ENCODE measurements around the gene PDZK1IP1.
A peak's percentile ranks its signal among the peaks of the same experiment; 100 is the strongest.
"Not testable (repeated sequence)": the region's sequence is repeated elsewhere in the genome, so short reads cannot be mapped to it uniquely, and the experiment has no call there.

PDZK1IP1 gene

DNA sequence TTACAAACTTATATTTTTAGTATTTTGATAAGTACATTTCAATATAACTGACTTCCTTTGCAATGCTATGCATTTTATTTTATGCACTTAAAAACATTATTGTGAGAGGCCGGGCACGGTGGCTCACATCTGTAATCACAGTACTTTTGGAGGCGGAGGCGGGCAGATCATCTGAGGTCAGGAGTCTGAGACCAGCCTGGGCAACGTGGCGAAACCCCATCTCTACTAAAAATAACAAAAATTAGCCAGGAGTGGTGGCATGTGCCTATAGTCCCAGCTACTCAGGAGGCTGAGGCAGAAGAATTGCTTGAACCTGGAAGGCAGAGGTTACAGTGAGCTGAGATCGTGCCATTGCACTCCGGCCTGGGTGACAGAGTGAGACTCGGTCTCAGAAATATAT, 6.1 kb upstream of the PDZK1IP1 start:
- not testable (repeated sequence) for DNase-seq

DNA sequence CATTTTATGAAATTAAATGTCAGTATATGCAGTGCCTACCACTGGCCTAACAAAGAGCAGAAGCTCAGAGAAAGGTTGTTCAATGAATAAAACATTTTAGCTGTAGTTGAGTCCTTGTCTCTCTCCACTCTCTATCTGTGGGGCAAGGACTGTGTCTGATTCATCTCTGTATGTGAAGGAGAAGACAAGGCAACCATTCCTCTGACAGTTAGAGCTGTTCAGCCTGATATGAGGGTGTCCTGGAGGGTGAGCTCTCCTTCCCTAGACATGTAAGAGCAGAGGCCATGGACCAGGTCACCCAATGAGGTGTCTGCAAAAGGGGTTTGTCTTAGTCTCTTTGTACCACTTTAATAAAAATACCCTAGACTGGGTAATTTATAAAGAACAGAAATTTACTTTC, 4.5 kb upstream of the PDZK1IP1 start:
- peak; percentile 68 for DNase-seq

DNA sequence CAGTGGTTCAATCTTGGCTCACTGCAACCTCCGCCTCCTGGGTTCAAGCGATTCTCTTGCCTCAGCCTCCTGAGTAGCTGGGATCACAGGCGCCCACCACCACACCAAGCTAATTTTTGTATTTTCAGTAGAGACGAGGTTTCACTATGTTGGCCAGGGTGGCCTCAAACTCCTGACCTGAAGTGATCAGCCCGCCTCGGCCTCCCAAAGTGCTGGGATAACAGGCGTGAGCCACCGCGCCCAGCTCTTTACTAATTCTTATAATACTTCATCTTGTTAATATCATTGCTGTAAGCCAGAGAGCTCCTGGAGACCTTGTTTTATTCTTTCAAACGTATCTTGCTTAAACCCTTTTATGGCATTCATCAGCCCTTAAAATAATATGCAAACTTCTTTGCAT, 3.7 kb upstream of the PDZK1IP1 start:
- DNase-seq = not testable (repeated sequence)

DNA sequence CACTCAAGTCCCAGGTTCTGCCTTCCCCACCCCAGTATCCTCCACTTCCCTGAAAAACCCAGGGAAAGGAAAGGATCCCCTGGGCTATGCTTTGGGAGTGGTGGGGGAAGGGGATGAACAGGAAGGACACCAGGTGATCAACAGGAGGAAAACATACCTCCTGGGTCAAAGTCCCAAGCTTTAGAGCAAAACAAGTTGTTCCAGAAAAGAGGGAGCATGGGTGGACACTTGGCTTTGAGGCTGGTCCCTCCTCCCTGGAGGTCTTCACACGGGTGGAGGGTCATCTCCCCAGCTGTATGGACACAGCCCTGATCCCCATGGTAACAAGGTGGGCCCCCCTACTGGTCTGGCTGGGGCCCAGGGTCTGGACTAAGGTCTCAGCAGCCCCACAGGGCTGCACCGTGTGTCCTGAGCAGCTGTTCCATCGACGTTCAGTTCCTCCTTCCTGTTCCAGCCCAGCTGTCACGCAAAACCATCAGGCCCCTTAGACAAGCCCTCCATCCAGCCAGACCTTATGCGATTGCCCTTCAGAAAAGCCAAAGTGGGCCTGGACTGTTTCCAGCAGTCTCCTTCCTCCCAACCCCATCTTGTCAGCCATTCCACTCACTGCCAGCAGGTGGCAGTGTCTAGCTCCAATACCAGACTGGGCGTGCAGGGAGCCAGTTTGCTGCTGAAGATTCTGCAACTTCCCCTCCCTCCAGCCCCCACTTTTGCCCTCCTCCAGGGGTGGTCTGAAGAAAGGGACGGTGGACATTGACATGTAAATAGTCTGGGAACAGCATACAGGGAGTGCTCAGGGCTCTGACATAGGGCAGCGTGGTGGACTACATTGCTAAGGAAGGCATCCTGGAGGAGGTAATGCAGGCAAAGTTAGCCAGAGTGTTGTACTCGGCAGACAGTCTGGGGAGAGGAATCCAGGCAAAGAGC, 2.9 kb upstream of the PDZK1IP1 start:
- peak; percentile 91 for DNase-seq

DNA sequence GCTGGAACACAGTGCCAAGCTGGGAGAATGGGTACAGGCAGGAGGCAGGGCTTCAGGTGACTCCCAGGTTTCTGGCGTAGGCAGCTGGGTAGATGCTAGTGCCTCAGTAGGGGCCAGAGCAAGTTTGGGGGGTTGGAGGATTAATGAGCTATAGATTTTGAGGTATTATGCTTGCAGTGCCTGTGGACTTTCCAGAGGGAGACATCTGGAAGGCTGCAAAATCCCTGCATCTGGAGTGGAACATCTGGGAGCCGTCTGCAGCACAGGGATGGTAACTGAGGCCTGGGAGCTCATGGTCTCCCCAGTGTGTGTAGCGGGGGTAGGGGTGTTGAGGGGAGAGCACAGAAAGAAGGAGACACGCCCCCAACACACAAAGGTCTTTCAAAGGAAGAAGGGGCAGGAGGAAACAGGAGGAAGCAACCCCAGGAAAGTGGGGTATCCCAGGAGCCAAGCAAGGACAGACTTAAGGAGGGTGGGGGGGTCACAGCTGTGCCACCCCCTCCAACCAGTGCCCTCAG, 2.2 kb upstream of the PDZK1IP1 start:
- DNase-seq = no peak

DNA sequence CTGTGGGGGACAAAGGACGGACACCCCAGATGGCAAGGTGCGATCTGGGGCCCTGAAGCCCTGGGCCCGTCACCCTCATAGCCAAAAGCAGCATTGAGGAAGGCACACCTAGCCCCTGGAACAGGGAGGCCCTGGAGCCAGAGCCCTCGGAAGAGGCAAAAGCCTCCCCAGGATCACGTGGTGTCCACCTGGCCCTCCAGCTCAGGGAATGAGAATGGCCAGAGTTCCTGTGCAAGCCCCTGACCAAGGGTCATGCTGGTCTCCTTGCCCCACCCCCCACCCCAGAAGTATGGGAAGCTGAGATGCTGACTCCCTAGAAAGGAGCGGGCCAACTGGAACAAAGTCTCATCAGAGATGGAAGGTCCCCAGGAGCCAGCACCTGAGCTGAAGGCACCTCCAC, 1.0 kb upstream of the PDZK1IP1 start:
- no peak for DNase-seq

DNA sequence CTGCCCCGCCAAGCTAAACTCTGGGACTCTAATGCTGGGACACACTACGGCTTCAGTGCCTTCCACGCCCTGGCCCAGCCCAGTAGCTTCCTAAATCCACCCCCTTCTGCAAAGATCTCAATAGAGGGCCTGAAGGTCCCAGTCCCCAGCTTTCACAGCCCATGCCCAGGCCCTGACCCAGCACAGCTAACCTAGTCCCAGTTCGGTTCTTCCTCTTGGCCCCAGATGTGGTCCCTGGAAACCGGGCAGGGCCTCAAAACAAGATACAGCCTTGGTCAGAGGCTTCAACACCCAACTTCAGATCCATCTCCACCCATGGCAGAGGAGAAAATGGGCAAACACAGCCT, 646 bp upstream of the PDZK1IP1 start:
- no peak for DNase-seq

DNA sequence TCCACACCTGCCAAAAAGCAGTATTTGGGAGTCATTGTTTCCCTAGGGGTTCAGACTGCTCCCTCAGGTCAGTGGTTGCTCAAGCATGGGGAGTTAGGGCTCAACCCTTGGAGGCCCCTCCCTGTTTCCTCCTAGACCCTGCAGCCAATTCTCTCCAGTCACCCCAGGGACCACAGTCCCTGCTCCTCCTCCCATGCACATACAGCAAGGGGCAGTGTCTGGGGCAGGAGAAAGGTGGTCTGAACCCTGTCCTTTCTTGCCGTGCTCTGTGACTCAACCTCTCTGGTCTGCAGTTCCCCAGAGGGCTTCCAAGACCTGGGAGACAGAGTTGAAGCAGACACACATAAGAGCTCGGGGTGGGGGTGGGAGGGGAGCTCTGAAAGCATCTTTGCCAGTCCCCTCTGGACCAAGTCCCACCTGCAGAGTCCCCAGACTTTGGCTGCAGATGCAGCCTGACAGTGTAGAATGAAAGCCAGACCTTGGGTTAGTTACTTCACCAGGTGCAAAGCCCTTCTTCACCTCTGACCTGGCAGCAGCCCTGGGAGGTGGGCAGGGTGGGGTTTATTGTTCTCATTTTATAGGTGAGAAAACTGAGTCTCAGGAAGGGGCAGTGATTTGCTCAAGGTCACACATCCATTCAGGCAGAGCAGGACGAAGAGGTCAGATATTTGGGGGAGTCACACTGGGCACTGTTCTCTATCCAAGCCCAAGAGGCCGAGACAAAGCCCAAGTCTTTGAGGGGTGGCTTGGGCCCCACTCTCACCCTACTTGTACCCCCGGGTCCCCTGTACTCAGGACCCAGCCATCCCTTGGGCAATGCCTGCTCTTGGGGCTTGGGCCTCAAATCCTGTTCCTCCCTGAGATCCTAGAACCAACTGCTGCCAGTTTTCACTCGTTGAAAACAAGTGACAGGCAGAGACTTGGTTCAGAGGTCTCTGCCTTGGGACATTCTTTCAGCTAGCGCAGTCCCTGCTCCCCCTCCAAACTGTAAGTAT, 748 bp downstream of the PDZK1IP1 start:
- DNase-seq = no peak

DNA sequence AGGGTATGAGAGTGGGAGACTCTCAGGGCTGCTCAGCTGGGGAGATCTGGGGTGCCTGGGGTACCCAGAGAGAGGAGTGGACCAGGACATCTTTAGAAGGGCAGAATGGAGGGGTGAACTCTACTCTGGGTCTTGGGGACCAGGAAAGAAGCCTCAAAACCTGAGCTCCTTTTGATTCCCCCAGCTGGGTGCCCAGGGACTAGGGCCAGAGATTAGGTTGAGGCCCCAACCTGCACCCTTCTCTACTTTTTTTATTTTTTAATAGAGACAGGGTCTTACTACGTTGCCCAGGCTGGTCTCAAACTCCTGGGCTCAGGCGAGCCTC, 1.9 kb downstream of the PDZK1IP1 start:
- DNase-seq = no peak

DNA sequence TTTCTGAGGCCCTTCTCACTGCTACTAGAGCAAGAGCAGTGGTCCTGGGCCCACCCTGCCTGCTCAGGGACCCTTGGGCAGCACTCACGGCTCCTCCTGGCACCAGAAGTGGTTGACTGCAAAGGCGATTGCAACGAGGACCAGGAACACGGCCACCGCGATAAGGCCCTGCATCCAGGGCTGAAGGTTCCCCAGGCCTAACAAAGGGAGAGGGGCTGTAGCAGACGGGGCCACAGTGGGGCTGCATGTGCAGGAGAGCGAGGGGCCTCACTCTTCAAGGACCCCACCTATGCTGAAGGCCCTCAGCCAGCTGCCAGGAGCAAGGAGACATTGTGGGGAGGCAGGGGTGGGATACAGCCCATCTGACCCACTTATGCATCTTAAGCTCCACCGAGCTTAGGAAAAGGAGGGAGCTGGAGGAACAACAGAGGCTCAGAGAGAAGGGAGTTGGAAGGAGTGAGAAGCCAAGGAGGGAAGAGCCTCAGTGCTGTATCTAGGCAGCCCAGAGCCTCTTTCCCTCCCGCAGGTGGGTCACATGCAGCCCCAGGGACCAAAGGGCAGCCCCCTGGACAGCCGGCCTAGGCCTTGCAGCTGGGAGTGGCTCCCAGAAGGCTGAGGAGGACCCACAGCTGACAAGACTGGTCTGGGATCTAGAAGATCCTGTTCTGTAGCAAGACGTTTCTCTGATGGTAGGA, 2.5 kb downstream of the PDZK1IP1 start:
- no peak for DNase-seq

DNA sequence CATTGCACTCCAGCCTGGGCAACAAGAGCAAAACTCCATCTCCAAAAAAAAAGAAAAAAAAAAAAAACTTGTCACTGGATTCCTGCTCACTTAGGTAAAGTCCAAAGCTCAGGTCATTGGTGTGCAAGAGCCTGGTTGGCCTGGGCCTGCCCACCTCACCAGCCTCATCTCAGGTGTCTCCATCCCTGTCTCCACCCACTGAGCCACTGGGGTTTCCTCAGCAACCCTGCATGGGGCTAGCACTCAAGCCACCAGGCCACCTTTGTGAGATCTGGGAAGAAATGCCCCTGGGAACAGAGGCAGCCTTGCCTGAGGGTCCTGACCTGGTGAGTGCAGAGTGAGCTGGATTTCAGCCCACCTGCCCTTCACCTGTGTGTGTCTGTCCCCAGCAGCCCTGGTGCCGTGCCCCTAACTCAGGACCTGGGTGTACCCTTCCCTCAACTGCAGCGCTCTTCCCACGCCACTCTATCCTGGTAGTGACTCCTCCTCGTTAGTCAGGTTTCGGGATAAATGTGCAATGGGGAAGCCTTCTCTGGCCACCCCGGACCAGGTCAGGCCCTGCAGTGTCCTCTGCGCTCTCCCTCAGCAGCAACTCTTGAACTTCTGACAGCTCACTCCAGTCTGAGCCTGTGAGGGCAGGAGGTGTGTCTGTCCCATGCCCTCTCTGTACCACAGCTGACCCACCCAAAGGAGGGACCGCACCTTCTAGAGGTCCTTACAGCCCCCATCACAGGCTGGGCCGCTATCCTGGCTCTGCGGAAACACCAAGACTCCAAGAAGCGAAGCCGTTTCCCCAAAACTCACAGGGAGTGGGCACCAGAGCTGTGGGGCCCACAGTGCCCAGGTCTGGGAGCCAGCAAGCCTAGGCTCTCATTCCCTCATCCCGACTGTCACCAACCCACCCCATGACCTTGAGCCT, 3.3 kb downstream of the PDZK1IP1 start:
- DNase-seq = no peak

DNA sequence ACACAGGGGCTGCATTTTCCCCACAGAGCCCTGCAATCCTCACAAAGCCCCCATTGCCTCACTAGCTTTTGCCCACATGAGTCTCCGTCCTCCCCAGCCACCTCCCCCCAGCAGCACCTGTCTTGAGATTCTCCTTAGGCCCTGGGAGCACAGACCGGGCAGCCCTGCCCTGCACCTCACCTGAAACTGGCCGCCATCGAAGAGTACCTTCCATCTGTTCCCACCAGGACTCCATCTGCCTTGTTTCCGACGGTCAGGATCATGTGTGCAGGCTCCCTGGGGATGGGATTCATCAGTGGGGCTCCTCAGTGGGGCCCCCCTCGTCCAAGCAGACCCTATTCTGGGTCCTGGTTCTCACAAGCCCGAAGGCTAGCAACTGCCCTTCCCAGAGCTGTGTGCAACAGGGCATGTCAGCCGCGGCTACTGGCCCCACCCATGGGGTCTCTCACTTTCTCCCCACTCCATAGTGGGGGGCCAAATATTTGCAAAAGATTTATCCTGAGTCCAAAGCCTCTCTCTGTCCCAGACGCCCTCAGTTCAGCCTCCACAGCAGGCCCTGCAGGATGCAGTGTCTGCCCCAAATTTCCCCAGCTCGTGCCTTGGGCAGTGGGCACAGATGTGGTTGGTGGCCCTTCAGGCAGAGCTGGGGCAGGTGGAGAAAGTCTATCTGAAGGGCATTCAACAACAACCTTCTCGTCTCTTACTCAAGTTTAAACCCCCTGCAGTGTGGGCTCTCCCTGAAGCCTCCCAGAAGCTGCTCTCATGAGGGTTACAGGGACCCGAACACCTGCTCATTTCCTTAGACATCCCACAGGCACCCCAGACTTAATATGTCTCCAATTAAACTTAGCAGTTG, 4.8 kb downstream of the PDZK1IP1 start:
- DNase-seq = no peak

DNA sequence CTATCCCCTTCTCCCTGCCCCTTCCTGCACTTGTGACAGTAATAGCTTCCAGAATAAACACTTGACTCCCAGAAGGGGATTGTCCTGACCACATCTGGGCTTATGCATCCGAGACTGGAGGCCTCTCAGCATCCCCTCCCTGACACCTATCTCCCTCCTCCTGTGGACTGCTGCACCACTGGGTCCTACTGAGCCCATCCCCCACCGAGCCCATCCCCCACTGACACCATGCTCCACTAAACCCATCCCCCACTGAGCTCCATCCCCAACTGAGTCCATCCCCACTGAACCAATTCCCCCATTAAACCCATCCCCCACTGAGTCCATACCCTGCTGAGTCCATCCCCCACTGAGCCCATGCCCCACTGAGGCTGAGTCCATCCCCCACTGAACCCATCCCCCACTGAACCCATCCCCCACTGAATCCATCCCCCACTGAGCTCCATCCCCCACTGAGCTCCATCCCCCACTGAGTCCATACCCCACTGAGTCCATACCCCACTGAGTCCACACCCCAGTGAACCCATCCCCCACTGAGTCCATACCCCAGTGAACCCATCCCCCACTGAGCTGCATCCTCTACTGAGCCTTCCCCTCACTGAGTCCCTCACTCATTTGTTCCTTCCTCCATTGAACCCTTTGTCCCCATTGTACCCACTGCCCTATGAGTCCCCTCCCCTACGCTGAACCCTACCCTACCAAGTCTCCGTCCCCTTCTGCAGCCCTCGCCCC, 5.6 kb downstream of the PDZK1IP1 start:
- no peak for DNase-seq

DNA sequence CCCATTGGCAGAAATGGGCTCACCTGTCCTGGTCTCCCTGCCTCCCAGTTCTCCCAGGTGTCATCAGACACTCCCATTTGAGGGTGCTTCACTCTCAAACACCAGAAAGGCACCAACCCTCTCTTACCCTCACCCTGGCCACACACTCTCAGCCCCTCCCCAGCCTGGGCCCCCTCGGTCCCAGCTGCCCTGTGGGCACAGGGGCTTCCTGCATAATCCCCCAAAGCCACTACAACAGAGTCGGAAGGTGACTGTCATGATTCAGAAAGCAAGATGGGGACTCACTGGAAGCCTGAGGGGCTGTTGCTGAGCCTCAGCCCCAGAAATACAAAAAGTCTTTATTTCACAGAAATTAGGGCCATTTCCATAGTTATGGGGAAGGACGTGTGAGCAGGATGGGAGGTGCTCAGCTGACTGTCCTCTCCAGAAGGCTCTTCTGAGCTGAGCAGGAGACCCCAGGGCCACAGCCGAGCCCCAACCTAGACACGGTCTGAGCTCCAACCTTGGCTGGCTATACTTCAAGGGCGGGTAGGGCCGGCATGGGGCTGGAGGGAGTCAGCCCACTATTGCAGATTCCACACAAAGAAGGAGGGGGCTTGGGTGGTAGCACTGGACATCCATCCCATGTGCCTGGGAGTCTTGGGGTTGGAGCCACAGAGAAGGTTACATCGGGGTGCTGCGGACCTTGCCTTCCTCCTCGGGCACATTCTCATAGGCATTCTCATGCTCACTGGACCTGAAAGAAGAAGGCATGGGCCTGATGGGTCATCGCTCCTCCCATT, 6.3 kb downstream of the PDZK1IP1 start:
- no peak for DNase-seq

DNA sequence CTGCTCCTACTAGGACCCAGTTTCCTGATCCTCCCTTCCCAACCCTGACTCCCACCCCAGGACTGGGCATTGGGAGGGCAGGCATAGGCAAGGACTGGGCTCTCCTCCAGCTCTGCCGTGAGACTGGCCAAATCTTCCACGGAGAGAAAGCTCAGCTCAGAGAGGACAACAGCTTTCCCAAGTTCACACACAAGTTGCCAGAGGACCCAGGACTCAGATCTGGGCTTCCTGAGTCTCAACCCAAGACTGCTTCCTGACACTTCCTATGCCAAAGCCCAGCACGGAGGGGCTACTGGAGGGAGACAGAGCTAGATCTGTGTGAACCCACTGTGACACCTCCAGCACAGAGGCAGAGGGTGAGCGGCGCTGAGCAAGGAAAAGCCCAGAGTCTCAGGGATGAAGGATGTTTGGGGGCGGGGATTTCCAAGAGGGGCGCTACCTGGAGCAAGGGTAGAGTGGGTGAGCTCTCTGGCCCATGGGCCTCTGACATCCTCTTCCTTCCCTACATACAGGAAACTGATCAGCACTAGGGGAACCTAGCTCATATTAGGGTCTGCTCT, 7.1 kb downstream of the PDZK1IP1 start:
- DNase-seq = no peak

DNA sequence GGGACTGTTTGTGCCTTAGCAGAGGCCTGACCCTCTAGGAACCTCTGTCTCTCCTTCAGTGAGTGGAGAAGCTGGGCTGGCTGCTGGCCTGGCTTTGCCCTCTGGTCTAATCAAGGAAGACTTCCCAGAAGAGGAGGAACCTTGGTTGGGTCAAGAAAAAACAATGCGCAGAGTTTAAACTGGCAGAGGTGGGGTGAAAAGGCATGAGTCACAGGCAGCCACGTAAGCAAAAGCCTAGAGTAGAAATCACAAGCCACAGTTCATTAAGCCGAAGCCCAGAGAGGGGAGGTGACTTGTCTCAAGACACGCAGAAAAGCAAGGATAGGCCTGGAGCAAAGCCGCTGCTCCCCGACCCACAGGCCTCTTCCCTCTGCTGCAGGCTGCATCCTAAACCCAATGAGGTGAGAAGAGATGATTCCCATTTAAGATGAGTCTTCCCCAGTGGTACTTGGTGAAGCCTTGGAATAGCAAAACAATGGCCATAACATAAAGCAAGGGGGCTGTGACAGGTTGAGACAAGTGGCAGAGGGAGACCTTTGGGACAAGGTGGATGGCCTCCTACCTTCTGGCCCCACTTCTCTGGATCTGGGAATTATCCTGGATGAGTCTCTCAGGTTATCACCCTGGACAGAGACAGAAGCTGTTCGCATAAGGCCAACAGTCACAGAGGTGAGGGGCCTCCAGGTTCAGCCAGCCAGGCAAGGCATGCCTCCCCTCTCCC, 7.7 kb downstream of the PDZK1IP1 start:
- peak; percentile 94 for DNase-seq

DNA sequence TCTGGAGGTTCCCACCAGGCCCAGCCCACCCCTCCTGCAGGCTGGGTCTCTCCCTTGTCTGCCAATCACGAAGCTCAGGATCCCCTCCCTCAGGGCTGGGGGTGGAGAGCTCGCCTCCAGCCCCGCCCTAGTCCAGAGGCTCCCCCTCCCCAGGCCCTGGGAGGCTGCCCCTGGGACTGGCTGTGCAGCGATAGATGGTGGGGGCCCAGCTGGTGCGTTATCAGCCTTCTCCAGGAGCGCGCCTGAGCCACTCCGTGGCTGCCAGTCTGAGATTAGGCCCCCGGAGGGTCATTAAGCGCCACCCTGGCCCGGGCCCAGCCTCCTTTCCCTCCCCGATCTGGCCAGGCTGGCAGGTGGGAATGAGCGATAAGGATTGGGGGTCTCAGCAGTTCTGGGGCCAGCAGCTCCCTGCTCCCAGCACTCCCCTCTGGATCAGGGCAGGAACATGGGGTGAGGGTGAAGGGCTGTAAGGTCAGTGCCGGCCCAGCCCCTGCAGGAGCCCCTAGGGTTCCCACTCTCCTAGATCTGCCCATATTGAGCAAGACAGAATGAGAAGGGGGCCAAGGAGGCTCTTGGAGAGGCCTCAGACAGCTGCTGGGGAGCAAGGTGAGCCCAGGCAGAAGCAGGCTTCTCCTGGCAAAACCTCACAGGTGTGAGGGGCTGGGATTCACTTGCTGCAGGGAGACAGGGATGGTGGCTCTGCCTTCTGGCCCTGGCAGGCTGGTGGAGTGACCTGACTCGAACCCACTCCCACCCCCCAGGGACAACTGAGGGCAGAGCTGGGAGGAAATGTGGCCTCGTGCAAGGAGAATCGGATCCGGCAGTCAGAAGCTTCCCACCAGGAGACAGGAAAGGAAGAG, 8.5 kb downstream of the PDZK1IP1 start:
- peak; percentile 99 for DNase-seq
